Coronary artery (tissue), 2 donors: ENCODE data around the gene SETD3.

Experiments
- DNase-seq: peaks from one replicate; pipeline ENCODE4 v3.0.0-alpha.2; 2017; ENCODE audit warnings: low spot score
- H3K27ac ChIP-seq, 2 donors: fragments of 200-600 bp; sonication (generic); one replicate each; pipeline ENCODE4 v1.5.1; 2016 to 2019
- H3K4me3 ChIP-seq: fragments of 200-600 bp; sonication (generic); 2 replicates; pipeline ENCODE4 v1.5.1; 2016; ENCODE audit warnings: mild to moderate bottlenecking, moderate library complexity
- TF ChIP-seq, protein P1 (sequence below): fragments of 200-600 bp; sonication (generic); IDR thresholded peaks from one replicate; pipeline ENCODE4 v1.5.1; 2019; ENCODE audit warnings: antibody characterized with exemption

SETD3 gene

DNA sequence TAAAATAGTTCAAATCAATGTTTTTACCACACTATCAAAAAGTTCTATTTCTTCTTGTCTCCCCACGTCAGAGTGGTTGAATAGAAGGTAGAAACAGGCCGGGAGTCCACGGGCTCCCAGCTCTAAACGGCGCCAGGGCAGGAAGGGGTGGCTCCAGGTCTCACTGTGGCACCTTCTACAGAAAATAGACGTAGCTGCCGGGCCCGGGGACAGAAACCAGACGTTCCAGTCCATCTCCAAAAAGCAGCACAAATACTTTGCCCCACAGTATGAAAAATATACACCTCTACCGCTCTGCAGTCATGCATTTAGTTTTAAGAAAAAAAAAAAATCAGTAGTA lies 31.4 kb upstream of the SETD3 start:
- TF ChIP-seq, protein P1, sequence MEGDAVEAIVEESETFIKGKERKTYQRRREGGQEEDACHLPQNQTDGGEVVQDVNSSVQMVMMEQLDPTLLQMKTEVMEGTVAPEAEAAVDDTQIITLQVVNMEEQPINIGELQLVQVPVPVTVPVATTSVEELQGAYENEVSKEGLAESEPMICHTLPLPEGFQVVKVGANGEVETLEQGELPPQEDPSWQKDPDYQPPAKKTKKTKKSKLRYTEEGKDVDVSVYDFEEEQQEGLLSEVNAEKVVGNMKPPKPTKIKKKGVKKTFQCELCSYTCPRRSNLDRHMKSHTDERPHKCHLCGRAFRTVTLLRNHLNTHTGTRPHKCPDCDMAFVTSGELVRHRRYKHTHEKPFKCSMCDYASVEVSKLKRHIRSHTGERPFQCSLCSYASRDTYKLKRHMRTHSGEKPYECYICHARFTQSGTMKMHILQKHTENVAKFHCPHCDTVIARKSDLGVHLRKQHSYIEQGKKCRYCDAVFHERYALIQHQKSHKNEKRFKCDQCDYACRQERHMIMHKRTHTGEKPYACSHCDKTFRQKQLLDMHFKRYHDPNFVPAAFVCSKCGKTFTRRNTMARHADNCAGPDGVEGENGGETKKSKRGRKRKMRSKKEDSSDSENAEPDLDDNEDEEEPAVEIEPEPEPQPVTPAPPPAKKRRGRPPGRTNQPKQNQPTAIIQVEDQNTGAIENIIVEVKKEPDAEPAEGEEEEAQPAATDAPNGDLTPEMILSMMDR: no peak
- peak overlapping the region in 1 of 2 donors; percentile 36 for H3K27ac ChIP-seq
- DNase-seq: no peak
- H3K4me3 ChIP-seq: no peak overlapping the region

DNA sequence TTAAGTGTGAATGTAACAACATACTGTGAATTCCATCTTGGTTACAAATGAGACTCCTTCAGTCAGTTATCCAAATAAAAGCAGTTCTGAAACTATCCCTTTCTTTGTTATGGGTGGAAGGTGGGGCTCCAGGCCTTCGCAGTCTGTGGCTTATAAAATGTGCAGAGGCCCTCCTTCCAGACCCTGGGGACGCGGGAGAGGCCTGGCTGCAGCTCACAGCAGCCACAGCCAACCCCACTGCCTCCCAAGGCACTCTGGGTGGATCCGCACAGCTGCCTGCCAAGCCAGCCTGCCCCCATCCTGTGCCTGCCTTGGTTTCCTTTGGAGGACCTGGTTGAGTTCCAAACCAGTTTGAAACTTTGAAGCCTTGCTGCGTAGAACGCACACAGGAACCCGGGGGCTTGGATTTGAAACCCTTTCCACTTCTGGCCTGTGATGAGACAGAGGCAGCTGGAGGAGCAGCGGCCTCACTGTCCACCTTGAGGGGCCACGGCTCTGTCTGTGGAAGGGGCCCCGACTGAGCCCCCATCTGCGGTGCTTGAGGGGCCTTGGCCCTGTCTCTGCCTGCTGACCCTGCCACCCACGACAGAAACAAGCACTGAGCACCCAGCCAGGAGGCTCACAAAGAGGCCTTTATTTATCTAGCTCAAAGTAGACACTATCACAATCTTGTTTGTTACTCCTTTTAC lies 30.9 kb upstream of the SETD3 start:
- H3K27ac ChIP-seq: peak overlapping the region in 1 of 2 donors; percentile 36
- no peak for DNase-seq
- H3K4me3 ChIP-seq: no peak overlapping the region
- TF ChIP-seq, protein P1: no peak

DNA sequence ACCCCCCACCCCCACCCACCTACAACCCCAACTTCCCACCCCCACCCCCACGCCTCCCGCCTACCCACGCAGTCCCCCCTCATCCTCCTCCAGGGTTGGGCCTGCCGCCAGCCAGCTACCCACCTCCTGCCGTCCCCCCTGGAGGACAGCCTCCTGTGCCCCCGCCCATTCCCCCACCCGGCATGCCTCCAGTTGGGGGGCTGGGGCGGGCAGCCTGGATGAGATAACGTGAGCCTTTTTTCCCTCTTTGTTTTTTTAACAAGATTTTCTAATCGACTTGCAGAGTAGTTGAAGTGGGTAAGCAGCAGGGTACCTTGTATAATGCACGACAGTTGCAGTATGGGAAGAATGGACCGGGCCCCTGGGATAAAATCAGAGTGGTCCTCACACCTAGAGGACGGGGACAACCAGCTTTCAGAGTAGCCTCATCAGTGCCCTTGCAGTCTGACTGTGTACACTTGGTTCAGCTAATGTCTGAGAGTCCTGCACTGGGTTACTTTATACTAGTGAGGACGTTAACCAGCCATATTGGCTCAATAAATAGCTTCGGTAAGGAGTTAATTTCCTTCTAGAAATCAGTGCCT lies 30.0 kb upstream of the SETD3 start:
- DNase-seq: no peak
- TF ChIP-seq, protein P1: no peak
- Histone ChIP-seq H3K4me3 (no peak overlapping the region), H3K27ac (no peak overlapping the region)

DNA sequence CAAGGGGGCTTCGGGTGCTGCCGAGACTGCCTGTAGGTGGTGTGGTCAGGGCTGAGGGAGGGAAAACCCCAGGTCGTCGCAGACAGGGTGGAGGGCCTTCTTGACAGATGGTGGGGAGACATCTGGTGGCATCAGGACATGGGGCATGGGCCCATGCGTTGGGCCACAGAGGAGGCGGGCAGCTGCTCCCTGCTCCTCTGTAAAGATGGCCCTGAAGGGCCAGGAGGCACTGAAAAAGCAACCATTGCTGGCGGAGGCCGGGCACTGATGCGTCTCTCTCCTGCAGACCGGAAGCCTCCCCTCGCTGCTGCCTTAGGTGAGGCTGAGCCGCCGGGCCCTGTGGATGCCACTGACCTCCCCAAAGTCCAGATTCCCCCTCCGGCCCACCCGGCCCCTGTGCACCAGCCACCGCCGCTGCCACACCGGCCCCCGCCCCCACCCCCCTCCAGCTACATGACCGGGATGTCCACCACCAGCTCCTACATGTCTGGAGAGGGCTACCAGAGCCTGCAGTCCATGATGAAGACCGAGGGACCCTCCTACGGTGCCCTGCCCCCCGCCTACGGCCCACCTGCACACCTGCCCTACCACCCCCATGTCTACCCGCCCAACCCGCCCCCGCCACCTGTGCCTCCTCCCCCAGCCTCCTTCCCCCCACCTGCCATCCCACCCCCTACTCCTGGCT lies 29.4 kb upstream of the SETD3 start:
- no peak overlapping the region for H3K27ac ChIP-seq
- H3K4me3 ChIP-seq: no peak overlapping the region
- no peak for DNase-seq
- TF ChIP-seq, protein P1: no peak

DNA sequence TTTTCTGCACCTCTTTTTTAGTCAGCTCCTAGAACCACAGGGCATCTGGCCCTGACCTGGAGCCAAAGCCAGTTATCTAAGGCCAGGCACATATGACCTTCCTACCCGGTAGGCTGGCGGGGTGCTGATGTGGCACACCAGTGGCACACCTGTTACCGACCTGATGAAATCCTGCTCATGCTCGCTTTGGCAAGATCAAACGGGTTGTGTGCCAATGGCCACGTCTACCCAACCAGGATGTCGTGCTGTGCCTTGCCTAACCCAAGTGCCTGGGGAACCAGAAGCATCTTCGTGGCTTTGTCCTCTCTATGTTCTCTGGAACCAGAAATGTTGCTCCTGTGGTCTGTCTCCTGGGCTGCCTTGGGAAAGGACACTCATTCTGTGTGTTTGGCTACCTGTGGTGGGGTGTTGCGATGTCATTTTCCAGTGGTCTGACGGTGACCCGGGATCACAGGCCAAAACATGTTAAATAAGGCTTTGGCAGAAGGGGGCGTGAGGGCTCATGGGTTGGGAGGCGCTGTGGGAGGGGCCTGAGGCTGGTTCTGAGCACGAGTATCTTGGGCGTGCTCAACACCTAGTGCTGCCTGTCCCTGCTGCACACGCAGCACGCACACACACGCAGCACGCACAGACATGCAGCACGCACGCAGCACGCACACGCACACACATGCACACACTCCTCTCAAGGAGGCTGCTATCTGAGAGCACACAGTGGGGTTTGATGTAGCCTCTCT lies 28.4 kb upstream of the SETD3 start:
- no peak for DNase-seq
- Histone ChIP-seq H3K4me3 (no peak overlapping the region), H3K27ac (no peak overlapping the region)
- TF ChIP-seq, protein P1: no peak

DNA sequence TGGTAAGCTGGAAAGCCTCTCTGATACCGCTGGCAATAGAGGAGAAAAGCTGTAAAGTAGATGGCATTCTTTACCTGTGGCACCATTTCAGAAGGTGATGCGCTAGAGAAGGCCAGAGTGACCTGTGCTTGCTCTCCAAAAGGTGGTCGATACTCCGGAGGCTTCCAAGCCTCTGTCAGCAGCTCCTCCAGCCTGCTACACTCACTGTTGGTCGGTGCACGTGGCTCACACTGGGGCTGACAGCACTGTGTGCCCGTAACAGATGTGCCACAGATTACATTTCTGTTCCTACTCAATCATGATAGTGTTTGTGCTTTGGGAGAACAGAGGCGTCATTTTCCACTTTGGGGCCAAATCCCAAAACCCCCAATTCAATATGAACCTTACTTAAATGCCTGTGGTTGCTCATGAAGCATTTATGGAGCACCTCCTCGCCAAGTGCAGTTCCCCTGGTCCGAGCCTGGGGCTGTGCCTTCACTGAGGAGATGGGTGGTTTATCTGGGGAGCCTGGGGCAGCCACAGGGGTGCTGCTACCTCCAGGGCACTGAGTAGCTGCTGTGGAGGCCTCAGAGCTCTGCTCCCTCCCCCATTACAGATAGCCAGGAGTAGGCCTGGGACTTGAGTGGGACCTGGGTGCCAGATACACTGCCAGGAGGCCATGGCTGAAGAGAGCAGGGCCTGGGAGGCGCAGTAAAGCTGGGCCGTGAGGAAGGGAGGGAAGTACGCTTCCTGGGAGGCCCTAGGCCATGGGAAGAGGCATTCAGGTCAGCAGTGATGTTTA lies 27.4 kb upstream of the SETD3 start:
- DNase-seq: no peak
- H3K4me3 ChIP-seq: no peak overlapping the region
- TF ChIP-seq, protein P1: no peak
- H3K27ac ChIP-seq: no peak overlapping the region
